Measurements from ENCODE around the gene IL36RN. TPM values are rescaled to one million over a fixed set of nuclear protein-coding genes. Genes with fewer than 3 reads are reported as not detected.

IL36RN gene
- not detected in 2 replicates for total RNA-seq (2014; rRNA removed; shearing (Covaris generic))

GRCh38 chr2:113058998-113059960, at the start of gene IL36RN:
Gene IL36RN, plus strand, starts transcription at chr2:113059198. Its CDS starts 241 bp downstream, at chr2:113059439.
- H3K4me3 ChIP-seq (ENCODE audit: insufficient read depth, low read depth, low read length): no peak within 1 kb of the TSS
- DNase-seq: no peak
- no peaks in the 10 kb centered on the region for H3K36me3 ChIP-seq (replicated peaks; ENCODE audit: control insufficient read depth, insufficient read depth, low read length)
- H3K27me3 ChIP-seq (ENCODE audit: control insufficient read depth, insufficient read depth, low read length): peaks cover 4% of the 10 kb centered on the region

GRCh38 chr2:113009622-113010021, 49.4 kb upstream of the IL36RN start:
- no peak for DNase-seq
- Histone ChIP-seq H3K36me3 (replicated peaks; ENCODE audit: control insufficient read depth, insufficient read depth, low read length) (no peaks in the 10 kb centered on the region), H3K27me3 (ENCODE audit: control insufficient read depth, insufficient read depth, low read length) (no peaks in the 10 kb centered on the region), H3K4me3 (ENCODE audit: insufficient read depth, low read depth, low read length) (no peak overlapping the region)

- no peaks in the 10 kb centered on the region for H3K27me3 ChIP-seq (ENCODE audit: control insufficient read depth, insufficient read depth, low read length)
- no peak for DNase-seq
- H3K36me3 ChIP-seq (replicated peaks; ENCODE audit: control insufficient read depth, insufficient read depth, low read length): no peaks in the 10 kb centered on the region
- H3K4me3 ChIP-seq (ENCODE audit: insufficient read depth, low read depth, low read length): no peak overlapping the region
These were observed 48.9 kb upstream of the IL36RN start for GRCh38 chr2:113010088-113010487.

- DNase-seq: no peak
- H3K4me3 ChIP-seq (ENCODE audit: insufficient read depth, low read depth, low read length): no peak overlapping the region
- H3K36me3 ChIP-seq (replicated peaks; ENCODE audit: control insufficient read depth, insufficient read depth, low read length): no peaks in the 10 kb centered on the region
- H3K27me3 ChIP-seq (ENCODE audit: control insufficient read depth, insufficient read depth, low read length): no peaks in the 10 kb centered on the region
These were observed 47.9 kb upstream of the IL36RN start for GRCh38 chr2:113011108-113011507.

- DNase-seq: no peak
These were observed 46.3 kb upstream of the IL36RN start for GRCh38 chr2:113012436-113013335.

GRCh38 chr2:113013336-113013661, 45.7 kb upstream of the IL36RN start:
- H3K4me3 ChIP-seq (ENCODE audit: insufficient read depth, low read depth, low read length): no peak overlapping the region
- H3K36me3 ChIP-seq (replicated peaks; ENCODE audit: control insufficient read depth, insufficient read depth, low read length): no peaks in the 10 kb centered on the region
- H3K27me3 ChIP-seq (ENCODE audit: control insufficient read depth, insufficient read depth, low read length): no peaks in the 10 kb centered on the region
- DNase-seq: no peak

More at GRCh38 chr2:113012436-113013335, 46.3 kb upstream of the IL36RN start:
- H3K27me3 ChIP-seq (ENCODE audit: control insufficient read depth, insufficient read depth, low read length): no peaks in the 10 kb centered on the region
- no peaks in the 10 kb centered on the region for H3K36me3 ChIP-seq (replicated peaks; ENCODE audit: control insufficient read depth, insufficient read depth, low read length)
- H3K4me3 ChIP-seq (ENCODE audit: insufficient read depth, low read depth, low read length): no peak overlapping the region

- no peak for DNase-seq
- no peak overlapping the region for H3K4me3 ChIP-seq (ENCODE audit: insufficient read depth, low read depth, low read length)
- H3K27me3 ChIP-seq (ENCODE audit: control insufficient read depth, insufficient read depth, low read length): no peaks in the 10 kb centered on the region
- no peaks in the 10 kb centered on the region for H3K36me3 ChIP-seq (replicated peaks; ENCODE audit: control insufficient read depth, insufficient read depth, low read length)
These were observed 44.9 kb upstream of the IL36RN start for GRCh38 chr2:113014067-113014466.

- no peak overlapping the region for H3K4me3 ChIP-seq (ENCODE audit: insufficient read depth, low read depth, low read length)
- DNase-seq: no peak
- H3K36me3 ChIP-seq (replicated peaks; ENCODE audit: control insufficient read depth, insufficient read depth, low read length): no peaks in the 10 kb centered on the region
- H3K27me3 ChIP-seq (ENCODE audit: control insufficient read depth, insufficient read depth, low read length): no peaks in the 10 kb centered on the region
These were observed 44.0 kb upstream of the IL36RN start for GRCh38 chr2:113015042-113015441.

GRCh38 chr2:113015655-113016054, 43.3 kb upstream of the IL36RN start:
- H3K27me3 ChIP-seq (ENCODE audit: control insufficient read depth, insufficient read depth, low read length): no peaks in the 10 kb centered on the region
- no peak overlapping the region for H3K4me3 ChIP-seq (ENCODE audit: insufficient read depth, low read depth, low read length)
- DNase-seq: no peak
- H3K36me3 ChIP-seq (replicated peaks; ENCODE audit: control insufficient read depth, insufficient read depth, low read length): no peaks in the 10 kb centered on the region

- Histone ChIP-seq H3K36me3 (replicated peaks; ENCODE audit: control insufficient read depth, insufficient read depth, low read length) (no peaks in the 10 kb centered on the region), H3K27me3 (ENCODE audit: control insufficient read depth, insufficient read depth, low read length) (no peaks in the 10 kb centered on the region), H3K4me3 (ENCODE audit: insufficient read depth, low read depth, low read length) (no peak overlapping the region)
- DNase-seq: no peak
These were observed 40.5 kb upstream of the IL36RN start for GRCh38 chr2:113018509-113018908.

- Histone ChIP-seq H3K36me3 (replicated peaks; ENCODE audit: control insufficient read depth, insufficient read depth, low read length) (no peaks in the 10 kb centered on the region), H3K4me3 (ENCODE audit: insufficient read depth, low read depth, low read length) (no peak overlapping the region), H3K27me3 (ENCODE audit: control insufficient read depth, insufficient read depth, low read length) (no peaks in the 10 kb centered on the region; the same call in 1 of the 2 replicates)
- no peak for DNase-seq
These were observed 37.7 kb upstream of the IL36RN start for GRCh38 chr2:113021312-113021711.

- Histone ChIP-seq H3K4me3 (ENCODE audit: insufficient read depth, low read depth, low read length) (no peak overlapping the region), H3K27me3 (ENCODE audit: control insufficient read depth, insufficient read depth, low read length) (no peaks in the 10 kb centered on the region; the same call in 1 of the 2 replicates), H3K36me3 (replicated peaks; ENCODE audit: control insufficient read depth, insufficient read depth, low read length) (no peaks in the 10 kb centered on the region)
- no peak for DNase-seq
These were observed 34.2 kb upstream of the IL36RN start for GRCh38 chr2:113024764-113025163.

GRCh38 chr2:113025737-113026136, 33.3 kb upstream of the IL36RN start:
- DNase-seq: no peak
- no peaks in the 10 kb centered on the region for H3K36me3 ChIP-seq (replicated peaks; ENCODE audit: control insufficient read depth, insufficient read depth, low read length)
- H3K27me3 ChIP-seq (ENCODE audit: control insufficient read depth, insufficient read depth, low read length): no peaks in the 10 kb centered on the region; the same call in 1 of the 2 replicates
- H3K4me3 ChIP-seq (ENCODE audit: insufficient read depth, low read depth, low read length): no peak overlapping the region

- no peak for DNase-seq
- H3K27me3 ChIP-seq (ENCODE audit: control insufficient read depth, insufficient read depth, low read length): no peaks in the 10 kb centered on the region; the same call in 1 of the 2 replicates
- no peaks in the 10 kb centered on the region for H3K36me3 ChIP-seq (replicated peaks; ENCODE audit: control insufficient read depth, insufficient read depth, low read length)
- no peak overlapping the region for H3K4me3 ChIP-seq (ENCODE audit: insufficient read depth, low read depth, low read length)
These were observed 31.3 kb upstream of the IL36RN start for GRCh38 chr2:113027691-113028090.
